Panc1 (cell line): ENCODE measurements around the gene GDF10. TPM values are rescaled to one million over a fixed set of nuclear protein-coding genes. Genes with fewer than 3 reads are reported as not detected.

Source experiments
- ATAC-seq: fragments of 200-7000 bp; cut with Tn5 transposase; 2 replicates; pipeline ENCODE4 v1.9.1; 2020; ENCODE audit warnings: mild to moderate bottlenecking, moderate library complexity
- BruUV-seq: library from RNA; stranded (reverse); fragments of 400-500 nt; replicated peaks from 2 replicates; lab custom pipeline; 2021; lab: Mats Ljungman, UMichigan
- CTCF ChIA-PET: fragments of 300-600 bp; sonication (Branson Sonifier 250); formaldehyde crosslinking; loops from one replicate; lab custom pipeline; 2022; ENCODE audit warnings: antibody characterized with exemption; lab: Charles Lee
- POLR2A ChIA-PET: fragments of 300-600 bp; sonication (Branson Sonifier 250); formaldehyde crosslinking; loops from one replicate; lab custom pipeline; 2022; ENCODE audit warnings: antibody characterized with exemption; lab: Charles Lee
- DNase-seq: peaks from one replicate; pipeline ENCODE4 v3.0.0-alpha.2; 2010; ENCODE audit warnings: low read depth, low spot score
- H3K27ac ChIP-seq: 2 replicates; pipeline ENCODE4 v1.5.1; 2011; ENCODE audit warnings: mild to moderate bottlenecking, low read length, inconsistent platforms
- H3K27me3 ChIP-seq: fragments of 200-500 bp; sonication (Bioruptor generic); 2 replicates; pipeline ENCODE4 v1.6.0; 2014; ENCODE audit warnings: low read length, inconsistent platforms; ENCODE audit not compliant: control insufficient read depth, insufficient read depth
- H3K36me3 ChIP-seq: fragments of 200-500 bp; sonication (Bioruptor generic); 2 replicates; pipeline ENCODE4 v1.5.1; 2014; ENCODE audit warnings: inconsistent platforms, mild to moderate bottlenecking, low read length, moderate library complexity; ENCODE audit not compliant: control insufficient read depth, insufficient read depth
- H3K4me1 ChIP-seq: 2 replicates; pipeline ENCODE4 v1.5.1; 2011; ENCODE audit warnings: inconsistent platforms, mild to moderate bottlenecking, low read length, moderate library complexity; ENCODE audit not compliant: control insufficient read depth, insufficient read depth
- H3K4me3 ChIP-seq, 2 experiments: 2 replicates each; pipeline ENCODE4 v1.5.1; 2011 to 2012; ENCODE audit warnings: low read depth in 2 of 2, low read length in 2 of 2, mild to moderate bottlenecking in 2 of 2, inconsistent platforms in 1 of 2, moderate library complexity in 1 of 2
- H3K9me3 ChIP-seq: fragments of 200-500 bp; sonication (Bioruptor generic); 2 replicates; pipeline ENCODE4 v1.5.1; 2014; ENCODE audit warnings: low read depth, mild to moderate bottlenecking, inconsistent platforms, low read length, moderate library complexity; ENCODE audit not compliant: control insufficient read depth, insufficient read depth
- POLR2AphosphoS5 ChIP-seq: IDR thresholded peaks from 2 replicates; pipeline ENCODE4 v1.6.1; 2012; ENCODE audit warnings: mild to moderate bottlenecking, low read depth, low read length, moderate library complexity
- SIN3A ChIP-seq: IDR thresholded peaks from 2 replicates; pipeline ENCODE4 v1.6.1; 2012; ENCODE audit warnings: low read depth, mild to moderate bottlenecking, low read length, moderate library complexity, borderline replicate concordance; ENCODE audit not compliant: insufficient read depth
- TCF7L2 ChIP-seq: IDR thresholded peaks from 2 replicates; pipeline ENCODE4 v1.6.1; 2011; ENCODE audit warnings: mild to moderate bottlenecking, low read depth, low read length, inconsistent platforms
- in situ Hi-C: cut with HindIII; loops from 2 replicates; pipeline ENCODE4 v1.10.0; 2016; ENCODE audit warnings: low sequenced_read_pairs, low pct_unique_long_range_greater_than_20kb
- intact Hi-C: fragments of 100-400 bp; cut with micrococcal nuclease; formaldehyde crosslinking; loops from one replicate; pipeline ENCODE4 v1.10.0; 2022; ENCODE audit not compliant: unreplicated experiment
- total RNA-seq: library from RNA; stranded (reverse); gene quantifications from one replicate; pipeline ENCODE4 v1.2.1, GENCODE V29; 2021; ENCODE audit not compliant: unreplicated experiment
- TF ChIP-seq, protein P1 (sequence below): fragments of 450-650 bp; IDR thresholded peaks from 2 replicates; pipeline ENCODE4 v1.5.1; 2017; ENCODE audit warnings: mild to moderate bottlenecking
- TF ChIP-seq, protein P2 (sequence below), 2 experiments: IDR thresholded peaks; 2 replicates each; pipeline ENCODE4 v1.6.1; 2011 to 2012; ENCODE audit warnings: low read depth in 2 of 2, control low read depth in 1 of 2, low read length in 1 of 2, mild to moderate bottlenecking in 1 of 2, moderate library complexity in 1 of 2; ENCODE audit not compliant: insufficient read depth in 1 of 2

Gene GDF10
- total RNA-seq, 1 experiment from 2014 or later, result 1.2 TPM

DNA sequence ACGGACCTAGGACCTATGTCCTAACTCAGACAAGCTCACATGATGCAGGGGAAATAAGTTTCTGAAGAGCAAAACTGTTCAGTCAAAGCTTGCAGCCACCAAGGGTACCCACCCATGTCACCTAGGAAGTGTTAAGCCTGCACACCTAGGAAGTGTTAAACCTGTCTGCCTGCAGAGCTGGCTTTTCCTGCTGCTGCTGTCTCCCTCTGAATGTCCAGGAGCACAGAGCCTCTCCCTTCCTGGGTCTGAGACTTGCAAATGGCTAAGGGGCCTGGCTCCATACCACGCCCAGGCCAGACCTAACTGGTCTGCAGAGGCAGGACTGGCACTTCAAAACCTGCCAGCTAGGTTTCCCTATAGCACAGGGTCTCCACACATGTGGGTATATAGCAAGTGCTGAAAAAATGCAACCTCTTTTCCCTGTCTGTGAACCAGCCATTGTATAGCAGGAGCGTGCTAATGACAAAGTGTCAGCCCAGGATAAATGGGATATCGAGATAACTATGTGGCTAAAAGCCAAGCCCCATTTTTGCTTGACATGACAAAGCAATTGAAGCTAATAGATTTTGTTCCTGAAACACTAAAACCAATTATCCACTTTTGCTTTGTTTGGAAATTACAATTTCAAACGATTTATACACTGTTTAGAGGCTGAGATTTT is 23.8 kb downstream of the GDF10 start:
- H3K36me3 ChIP-seq, result no peaks in the 10 kb centered on the region
- CTCF ChIA-PET, result interaction anchor here (0.7 kb wide), 1 partner anchor 12 kb away, joined by 4 read pairs; no protein-coding TSS in a partner anchor
- ATAC-seq (no peak; the same call in 1 of the 2 replicates), DNase-seq (no peak)
- TF ChIP-seq TCF7L2, result no peak
- TF ChIP-seq POLR2AphosphoS5, result no peak
- no peak for TF ChIP-seq SIN3A
- TF ChIP-seq, protein P1, sequence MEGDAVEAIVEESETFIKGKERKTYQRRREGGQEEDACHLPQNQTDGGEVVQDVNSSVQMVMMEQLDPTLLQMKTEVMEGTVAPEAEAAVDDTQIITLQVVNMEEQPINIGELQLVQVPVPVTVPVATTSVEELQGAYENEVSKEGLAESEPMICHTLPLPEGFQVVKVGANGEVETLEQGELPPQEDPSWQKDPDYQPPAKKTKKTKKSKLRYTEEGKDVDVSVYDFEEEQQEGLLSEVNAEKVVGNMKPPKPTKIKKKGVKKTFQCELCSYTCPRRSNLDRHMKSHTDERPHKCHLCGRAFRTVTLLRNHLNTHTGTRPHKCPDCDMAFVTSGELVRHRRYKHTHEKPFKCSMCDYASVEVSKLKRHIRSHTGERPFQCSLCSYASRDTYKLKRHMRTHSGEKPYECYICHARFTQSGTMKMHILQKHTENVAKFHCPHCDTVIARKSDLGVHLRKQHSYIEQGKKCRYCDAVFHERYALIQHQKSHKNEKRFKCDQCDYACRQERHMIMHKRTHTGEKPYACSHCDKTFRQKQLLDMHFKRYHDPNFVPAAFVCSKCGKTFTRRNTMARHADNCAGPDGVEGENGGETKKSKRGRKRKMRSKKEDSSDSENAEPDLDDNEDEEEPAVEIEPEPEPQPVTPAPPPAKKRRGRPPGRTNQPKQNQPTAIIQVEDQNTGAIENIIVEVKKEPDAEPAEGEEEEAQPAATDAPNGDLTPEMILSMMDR, result no peak
- TF ChIP-seq, protein P2, sequence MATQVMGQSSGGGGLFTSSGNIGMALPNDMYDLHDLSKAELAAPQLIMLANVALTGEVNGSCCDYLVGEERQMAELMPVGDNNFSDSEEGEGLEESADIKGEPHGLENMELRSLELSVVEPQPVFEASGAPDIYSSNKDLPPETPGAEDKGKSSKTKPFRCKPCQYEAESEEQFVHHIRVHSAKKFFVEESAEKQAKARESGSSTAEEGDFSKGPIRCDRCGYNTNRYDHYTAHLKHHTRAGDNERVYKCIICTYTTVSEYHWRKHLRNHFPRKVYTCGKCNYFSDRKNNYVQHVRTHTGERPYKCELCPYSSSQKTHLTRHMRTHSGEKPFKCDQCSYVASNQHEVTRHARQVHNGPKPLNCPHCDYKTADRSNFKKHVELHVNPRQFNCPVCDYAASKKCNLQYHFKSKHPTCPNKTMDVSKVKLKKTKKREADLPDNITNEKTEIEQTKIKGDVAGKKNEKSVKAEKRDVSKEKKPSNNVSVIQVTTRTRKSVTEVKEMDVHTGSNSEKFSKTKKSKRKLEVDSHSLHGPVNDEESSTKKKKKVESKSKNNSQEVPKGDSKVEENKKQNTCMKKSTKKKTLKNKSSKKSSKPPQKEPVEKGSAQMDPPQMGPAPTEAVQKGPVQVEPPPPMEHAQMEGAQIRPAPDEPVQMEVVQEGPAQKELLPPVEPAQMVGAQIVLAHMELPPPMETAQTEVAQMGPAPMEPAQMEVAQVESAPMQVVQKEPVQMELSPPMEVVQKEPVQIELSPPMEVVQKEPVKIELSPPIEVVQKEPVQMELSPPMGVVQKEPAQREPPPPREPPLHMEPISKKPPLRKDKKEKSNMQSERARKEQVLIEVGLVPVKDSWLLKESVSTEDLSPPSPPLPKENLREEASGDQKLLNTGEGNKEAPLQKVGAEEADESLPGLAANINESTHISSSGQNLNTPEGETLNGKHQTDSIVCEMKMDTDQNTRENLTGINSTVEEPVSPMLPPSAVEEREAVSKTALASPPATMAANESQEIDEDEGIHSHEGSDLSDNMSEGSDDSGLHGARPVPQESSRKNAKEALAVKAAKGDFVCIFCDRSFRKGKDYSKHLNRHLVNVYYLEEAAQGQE (IDR thresholded peaks at IDR 0.05; ENCODE audit: insufficient read depth in 1 of 2, low read depth in 2 of 2, low read length in 1 of 2), result no peak
- no TSS peak for BruUV-seq
- no peaks in the 10 kb centered on the region for H3K9me3 ChIP-seq
- intact Hi-C loops, result no loop called here
- POLR2A ChIA-PET, result no interaction called here
- H3K4me3 ChIP-seq, result no peak overlapping the region
- H3K27ac ChIP-seq, result no peak overlapping the region
- peaks cover 8% of the 10 kb centered on the region; the same call in 1 of the 2 replicates for H3K27me3 ChIP-seq
- H3K4me1 ChIP-seq, result no peaks in the 10 kb centered on the region
- in situ Hi-C loops, result no loop called here

DNA sequence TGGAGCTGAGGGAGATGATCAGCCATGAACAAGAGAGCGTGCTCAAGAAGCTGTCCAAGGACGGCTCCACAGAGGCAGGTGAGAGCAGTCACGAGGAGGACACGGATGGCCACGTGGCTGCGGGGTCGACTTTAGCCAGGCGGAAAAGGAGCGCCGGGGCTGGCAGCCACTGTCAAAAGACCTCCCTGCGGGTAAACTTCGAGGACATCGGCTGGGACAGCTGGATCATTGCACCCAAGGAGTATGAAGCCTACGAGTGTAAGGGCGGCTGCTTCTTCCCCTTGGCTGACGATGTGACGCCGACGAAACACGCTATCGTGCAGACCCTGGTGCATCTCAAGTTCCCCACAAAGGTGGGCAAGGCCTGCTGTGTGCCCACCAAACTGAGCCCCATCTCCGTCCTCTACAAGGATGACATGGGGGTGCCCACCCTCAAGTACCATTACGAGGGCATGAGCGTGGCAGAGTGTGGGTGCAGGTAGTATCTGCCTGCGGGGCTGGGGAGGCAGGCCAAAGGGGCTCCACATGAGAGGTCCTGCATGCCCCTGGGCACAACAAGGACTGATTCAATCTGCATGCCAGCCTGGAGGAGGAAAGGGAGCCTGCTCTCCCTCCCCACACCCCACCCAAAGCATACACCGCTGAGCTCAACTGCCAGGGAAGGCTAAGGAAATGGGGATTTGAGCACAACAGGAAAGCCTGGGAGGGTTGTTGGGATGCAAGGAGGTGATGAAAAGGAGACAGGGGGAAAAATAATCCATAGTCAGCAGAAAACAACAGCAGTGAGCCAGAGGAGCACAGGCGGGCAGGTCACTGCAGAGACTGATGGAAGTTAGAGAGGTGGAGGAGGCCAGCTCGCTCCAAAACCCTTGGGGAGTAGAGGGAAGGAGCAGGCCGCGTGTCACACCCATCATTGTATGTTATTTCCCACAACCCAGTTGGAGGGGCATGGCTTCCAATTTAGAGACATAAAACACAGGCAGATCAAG is 25.6 kb downstream of the GDF10 start:
- CTCF ChIA-PET, result no interaction called here
- H3K4me3 ChIP-seq, result no peak overlapping the region
- in situ Hi-C loops (no loop called here), intact Hi-C loops (no loop called here)
- ATAC-seq (no peak), DNase-seq (no peak)
- TF ChIP-seq, protein P2 (IDR thresholded peaks at IDR 0.05; ENCODE audit: insufficient read depth in 1 of 2, low read depth in 2 of 2, low read length in 1 of 2), result no peak
- TF ChIP-seq POLR2AphosphoS5 (no peak), TCF7L2 (no peak), SIN3A (no peak)
- TF ChIP-seq, protein P1, result no peak
- no peaks in the 10 kb centered on the region for H3K4me1 ChIP-seq
- no peaks in the 10 kb centered on the region for H3K36me3 ChIP-seq
- no peaks in the 10 kb centered on the region for H3K9me3 ChIP-seq
- H3K27ac ChIP-seq, result no peak overlapping the region
- H3K27me3 ChIP-seq, result peaks cover 8% of the 10 kb centered on the region; the same call in 1 of the 2 replicates
- no TSS peak for BruUV-seq
- POLR2A ChIA-PET, result no interaction called here
